ENCODE data around the gene ADAP1. TPM values are rescaled to one million over a fixed set of nuclear protein-coding genes. Genes with fewer than 3 reads are reported as not detected.

ADAP1 gene
- total and polyA plus RNA-seq, 2 of the 13 experiments (the other 11 are each of a cell fraction or from before 2014, with no cell fraction given) = 10.5 to 24.6 TPM

- TF ChIP-seq ZNF274 (CRISPR knock-in tag; IDR thresholded peaks at IDR 0.05) (peak; percentile 89), EED (CRISPR knock-in tag; IDR thresholded peaks at IDR 0.05) (no peak; the same call in 1 of the 2 replicates), SP4 (CRISPR knock-in tag; IDR thresholded peaks at IDR 0.05) (peak; percentile 23; the same call in 1 of the 2 replicates), THAP11 (CRISPR knock-in tag; IDR thresholded peaks at IDR 0.05) (peak; percentile 83), MEF2D (CRISPR knock-in tag; IDR thresholded peaks at IDR 0.05) (peak; percentile 78; the same call in 1 of the 2 replicates), ZNF784 (CRISPR knock-in tag; IDR thresholded peaks at IDR 0.05; ENCODE audit: borderline replicate concordance) (peak; percentile 60; the same call in 1 of the 2 replicates), MEIS1 (CRISPR knock-in tag; IDR thresholded peaks at IDR 0.05; ENCODE audit: borderline replicate concordance) (0 out of 2 replicates have a peak, but pooled peaks have one; percentile 59), ZNF256 (CRISPR knock-in tag; conservative IDR thresholded peaks at IDR 0.05) (0 out of 2 replicates have a peak, but pooled peaks have one; percentile 33), ZSCAN9 (CRISPR knock-in tag; IDR thresholded peaks at IDR 0.05; ENCODE audit: borderline replicate concordance) (peak; percentile 97), ZBTB44 (CRISPR knock-in tag; IDR thresholded peaks at IDR 0.05) (no peak), ZNF644 (CRISPR knock-in tag; IDR thresholded peaks at IDR 0.05; ENCODE audit: low read depth) (no peak), REL (CRISPR knock-in tag; conservative IDR thresholded peaks at IDR 0.05) (0 out of 2 replicates have a peak, but pooled peaks have one; percentile 45), SALL2 (CRISPR knock-in tag; IDR thresholded peaks at IDR 0.05) (peak; percentile 92), MIER3 (CRISPR knock-in tag; IDR thresholded peaks at IDR 0.05; ENCODE audit: borderline replicate concordance) (peak; percentile 89; the same call in 1 of the 2 replicates), AHR (CRISPR knock-in tag; IDR thresholded peaks at IDR 0.05) (peak; percentile 96), RXRA (CRISPR knock-in tag; IDR thresholded peaks at IDR 0.05) (peak; percentile 83), ZFY (CRISPR knock-in tag; IDR thresholded peaks at IDR 0.05) (peak; percentile 58), ZSCAN30 (CRISPR knock-in tag; IDR thresholded peaks at IDR 0.05) (no peak)
- TF ChIP-seq, protein P1, sequence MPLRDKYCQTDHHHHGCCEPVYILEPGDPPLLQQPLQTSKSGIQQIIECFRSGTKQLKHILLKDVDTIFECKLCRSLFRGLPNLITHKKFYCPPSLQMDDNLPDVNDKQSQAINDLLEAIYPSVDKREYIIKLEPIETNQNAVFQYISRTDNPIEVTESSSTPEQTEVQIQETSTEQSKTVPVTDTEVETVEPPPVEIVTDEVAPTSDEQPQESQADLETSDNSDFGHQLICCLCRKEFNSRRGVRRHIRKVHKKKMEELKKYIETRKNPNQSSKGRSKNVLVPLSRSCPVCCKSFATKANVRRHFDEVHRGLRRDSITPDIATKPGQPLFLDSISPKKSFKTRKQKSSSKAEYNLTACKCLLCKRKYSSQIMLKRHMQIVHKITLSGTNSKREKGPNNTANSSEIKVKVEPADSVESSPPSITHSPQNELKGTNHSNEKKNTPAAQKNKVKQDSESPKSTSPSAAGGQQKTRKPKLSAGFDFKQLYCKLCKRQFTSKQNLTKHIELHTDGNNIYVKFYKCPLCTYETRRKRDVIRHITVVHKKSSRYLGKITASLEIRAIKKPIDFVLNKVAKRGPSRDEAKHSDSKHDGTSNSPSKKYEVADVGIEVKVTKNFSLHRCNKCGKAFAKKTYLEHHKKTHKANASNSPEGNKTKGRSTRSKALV (CRISPR knock-in tag; IDR thresholded peaks at IDR 0.05) = peak; percentile 95
- TF ChIP-seq, protein P2, sequence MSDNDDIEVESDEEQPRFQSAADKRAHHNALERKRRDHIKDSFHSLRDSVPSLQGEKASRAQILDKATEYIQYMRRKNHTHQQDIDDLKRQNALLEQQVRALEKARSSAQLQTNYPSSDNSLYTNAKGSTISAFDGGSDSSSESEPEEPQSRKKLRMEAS (IDR thresholded peaks at IDR 0.05) = peak; percentile 100
- TF ChIP-seq, protein P3, sequence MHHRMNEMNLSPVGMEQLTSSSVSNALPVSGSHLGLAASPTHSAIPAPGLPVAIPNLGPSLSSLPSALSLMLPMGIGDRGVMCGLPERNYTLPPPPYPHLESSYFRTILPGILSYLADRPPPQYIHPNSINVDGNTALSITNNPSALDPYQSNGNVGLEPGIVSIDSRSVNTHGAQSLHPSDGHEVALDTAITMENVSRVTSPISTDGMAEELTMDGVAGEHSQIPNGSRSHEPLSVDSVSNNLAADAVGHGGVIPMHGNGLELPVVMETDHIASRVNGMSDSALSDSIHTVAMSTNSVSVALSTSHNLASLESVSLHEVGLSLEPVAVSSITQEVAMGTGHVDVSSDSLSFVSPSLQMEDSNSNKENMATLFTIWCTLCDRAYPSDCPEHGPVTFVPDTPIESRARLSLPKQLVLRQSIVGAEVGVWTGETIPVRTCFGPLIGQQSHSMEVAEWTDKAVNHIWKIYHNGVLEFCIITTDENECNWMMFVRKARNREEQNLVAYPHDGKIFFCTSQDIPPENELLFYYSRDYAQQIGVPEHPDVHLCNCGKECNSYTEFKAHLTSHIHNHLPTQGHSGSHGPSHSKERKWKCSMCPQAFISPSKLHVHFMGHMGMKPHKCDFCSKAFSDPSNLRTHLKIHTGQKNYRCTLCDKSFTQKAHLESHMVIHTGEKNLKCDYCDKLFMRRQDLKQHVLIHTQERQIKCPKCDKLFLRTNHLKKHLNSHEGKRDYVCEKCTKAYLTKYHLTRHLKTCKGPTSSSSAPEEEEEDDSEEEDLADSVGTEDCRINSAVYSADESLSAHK (CRISPR knock-in tag; IDR thresholded peaks at IDR 0.05; ENCODE audit: borderline replicate concordance) = peak; percentile 72; the same call in 1 of the 2 replicates
- TF ChIP-seq, protein P4, sequence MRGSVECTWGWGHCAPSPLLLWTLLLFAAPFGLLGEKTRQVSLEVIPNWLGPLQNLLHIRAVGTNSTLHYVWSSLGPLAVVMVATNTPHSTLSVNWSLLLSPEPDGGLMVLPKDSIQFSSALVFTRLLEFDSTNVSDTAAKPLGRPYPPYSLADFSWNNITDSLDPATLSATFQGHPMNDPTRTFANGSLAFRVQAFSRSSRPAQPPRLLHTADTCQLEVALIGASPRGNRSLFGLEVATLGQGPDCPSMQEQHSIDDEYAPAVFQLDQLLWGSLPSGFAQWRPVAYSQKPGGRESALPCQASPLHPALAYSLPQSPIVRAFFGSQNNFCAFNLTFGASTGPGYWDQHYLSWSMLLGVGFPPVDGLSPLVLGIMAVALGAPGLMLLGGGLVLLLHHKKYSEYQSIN (CRISPR knock-in tag; IDR thresholded peaks at IDR 0.05; ENCODE audit: borderline replicate concordance) = no peak; the same call in 1 of the 2 replicates
Observed at GRCh38 chr7:873367-874002, 81.0 kb downstream of the ADAP1 start (continued).
